HG03135 (cell line): ENCODE results near the gene HS6ST3.
"Not testable (repeated sequence)": the region's sequence is repeated elsewhere in the genome, so short reads cannot be mapped to it uniquely, and the experiment has no call there.

Experiments
- ATAC-seq: cut with Tn5 transposase; IDR thresholded peaks from one replicate; pipeline ENCODE4 v1.9.1; 2021; ENCODE audit warnings: mild to moderate bottlenecking, moderate library complexity; ENCODE audit not compliant: unreplicated experiment

The HS6ST3 gene

DNA sequence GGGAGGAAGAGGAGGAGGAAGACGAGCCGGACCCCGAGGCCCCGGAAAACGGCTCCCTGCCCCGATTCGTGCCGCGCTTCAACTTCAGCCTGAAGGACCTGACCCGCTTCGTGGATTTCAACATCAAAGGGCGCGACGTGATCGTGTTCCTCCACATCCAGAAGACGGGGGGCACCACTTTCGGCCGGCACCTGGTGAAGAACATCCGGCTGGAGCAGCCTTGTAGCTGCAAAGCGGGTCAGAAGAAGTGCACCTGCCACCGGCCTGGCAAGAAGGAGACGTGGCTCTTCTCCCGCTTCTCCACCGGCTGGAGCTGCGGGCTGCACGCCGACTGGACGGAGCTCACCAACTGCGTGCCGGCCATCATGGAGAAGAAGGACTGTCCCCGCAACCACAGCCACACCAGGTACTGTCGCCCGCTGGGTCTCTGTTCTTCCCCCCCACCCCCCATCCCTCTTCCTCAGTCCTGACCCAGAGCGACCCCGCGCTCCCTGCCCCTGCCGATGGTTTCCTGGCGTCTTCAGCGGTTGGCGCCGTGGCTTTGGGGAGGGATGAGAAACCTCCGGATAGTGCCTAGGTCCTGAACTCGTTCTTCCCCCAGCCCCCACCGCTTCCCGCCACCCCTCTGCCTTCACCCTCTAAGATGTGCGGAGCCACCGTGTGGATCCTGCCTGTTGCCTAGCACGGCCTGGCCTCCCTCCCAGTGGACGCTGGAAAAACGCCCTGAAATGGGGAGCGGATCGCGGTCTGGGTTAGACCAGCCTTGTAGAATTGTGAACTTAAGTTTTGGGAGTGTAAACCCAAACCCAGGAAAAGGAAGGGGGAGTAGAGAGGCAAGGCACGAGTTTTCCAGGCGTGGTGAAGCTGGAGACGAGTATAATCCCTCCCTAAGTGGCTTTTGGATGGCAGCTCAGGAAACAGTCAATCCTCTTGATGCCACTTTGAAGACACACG, 1.5 kb downstream of the HS6ST3 start:
- ATAC-seq, result no peak

DNA sequence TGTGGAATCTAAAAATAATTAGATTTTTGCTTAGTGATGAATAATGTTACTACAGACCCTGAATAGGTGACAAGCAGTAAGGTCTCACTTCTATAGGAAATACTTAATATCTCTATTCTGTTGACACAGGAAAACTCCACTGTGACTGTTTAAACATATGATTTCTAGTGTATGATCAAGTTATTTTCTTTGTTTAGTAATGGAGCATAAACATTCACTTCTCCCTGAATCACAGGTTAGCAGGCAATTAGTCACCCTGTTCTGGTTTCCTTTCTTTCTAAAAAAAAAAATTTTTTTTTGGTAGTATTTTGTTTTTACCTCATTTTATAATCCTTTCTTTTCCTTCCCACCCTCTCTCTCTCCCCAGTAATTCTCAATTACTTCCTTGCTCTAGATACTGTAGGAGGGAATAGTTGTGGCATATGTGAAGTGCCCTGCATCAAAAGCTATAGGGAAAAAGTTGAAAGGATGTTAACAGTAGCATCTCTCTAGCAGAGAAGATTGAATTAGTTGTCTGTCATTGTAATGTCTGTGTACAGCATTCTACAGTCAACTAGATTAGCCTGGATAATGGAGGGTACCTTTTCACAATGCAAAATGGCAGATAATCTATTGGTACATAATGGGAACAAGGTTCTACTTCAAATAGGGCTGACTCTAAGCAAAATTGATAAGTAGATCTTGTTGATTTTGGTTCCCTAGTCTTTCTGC, 3.5 kb downstream of the HS6ST3 start:
- no peak for ATAC-seq

DNA sequence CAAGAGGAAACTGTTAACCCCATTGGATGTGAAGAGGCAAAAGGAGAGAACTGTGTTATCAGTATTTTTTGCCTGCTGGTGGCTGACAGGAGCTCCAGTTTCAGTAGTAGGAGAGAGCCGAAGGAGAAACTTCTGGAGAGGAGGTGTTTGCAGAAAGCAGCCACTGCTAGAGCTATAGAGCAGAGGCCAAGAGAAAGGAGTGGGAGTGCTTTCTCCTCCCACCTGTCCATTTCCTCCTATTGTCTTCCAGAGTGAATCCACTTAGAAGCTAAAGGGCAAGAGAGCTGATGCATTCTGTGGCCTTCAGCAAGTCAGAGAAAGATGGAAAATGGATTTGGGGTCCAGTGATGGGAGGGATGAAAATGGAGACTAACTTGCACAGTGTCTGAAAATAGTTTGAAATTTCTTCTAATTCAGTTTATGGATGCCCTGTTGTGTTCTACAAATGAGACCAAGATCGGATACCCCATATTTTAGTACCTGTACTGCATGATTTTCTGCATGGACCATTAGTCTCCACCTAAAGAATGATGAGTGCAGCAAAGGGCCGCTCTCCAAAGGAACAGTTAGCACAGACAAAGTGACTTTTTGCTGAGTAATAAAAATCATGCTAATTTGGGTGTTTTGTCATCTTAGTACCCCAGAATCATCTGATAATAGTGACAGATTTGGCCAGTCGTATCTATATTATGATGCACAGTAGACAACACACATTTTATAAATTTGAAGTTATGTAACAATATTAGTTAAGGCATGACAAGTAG, 10.7 kb downstream of the HS6ST3 start:
- ATAC-seq, result no peak

DNA sequence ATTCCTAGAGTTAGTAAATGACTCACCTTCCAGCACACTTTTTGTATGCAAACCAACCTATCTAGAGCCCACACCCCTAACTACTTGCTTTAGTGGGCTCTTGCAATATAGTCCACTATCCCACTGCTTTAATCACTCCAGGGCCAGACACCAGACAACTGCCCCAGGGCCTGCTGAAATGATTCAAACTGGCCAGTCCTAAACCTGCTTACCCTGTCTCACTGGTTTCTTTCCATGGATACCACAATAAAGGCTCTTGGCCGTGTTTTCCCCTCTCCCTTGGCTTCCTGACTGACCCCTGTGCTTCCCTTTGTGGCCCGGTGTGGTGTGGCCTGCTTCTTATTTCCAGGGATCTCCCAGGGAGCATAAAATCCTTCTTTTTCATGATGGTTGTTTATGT, 14.6 kb downstream of the HS6ST3 start:
- no peak for ATAC-seq

DNA sequence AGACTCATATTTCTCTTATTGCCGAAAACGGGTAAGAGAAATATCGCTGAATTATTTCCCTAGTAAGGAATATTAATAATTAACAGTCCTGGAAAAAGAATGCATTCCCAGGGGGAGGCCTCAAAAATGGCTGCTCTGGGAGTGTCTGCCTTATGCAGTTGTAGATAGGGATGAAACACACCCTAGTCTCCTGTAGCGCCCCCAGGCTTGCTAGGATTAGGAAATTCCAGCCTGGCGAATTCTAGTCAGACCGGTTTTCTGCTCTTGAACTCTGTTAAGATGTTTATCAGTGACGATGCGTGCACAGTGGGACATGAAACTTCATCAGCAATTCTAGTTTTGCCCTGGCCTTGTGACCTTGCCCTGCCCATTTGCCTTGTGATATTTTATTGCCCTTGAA, 18.2 kb downstream of the HS6ST3 start:
- ATAC-seq, result not testable (repeated sequence)

DNA sequence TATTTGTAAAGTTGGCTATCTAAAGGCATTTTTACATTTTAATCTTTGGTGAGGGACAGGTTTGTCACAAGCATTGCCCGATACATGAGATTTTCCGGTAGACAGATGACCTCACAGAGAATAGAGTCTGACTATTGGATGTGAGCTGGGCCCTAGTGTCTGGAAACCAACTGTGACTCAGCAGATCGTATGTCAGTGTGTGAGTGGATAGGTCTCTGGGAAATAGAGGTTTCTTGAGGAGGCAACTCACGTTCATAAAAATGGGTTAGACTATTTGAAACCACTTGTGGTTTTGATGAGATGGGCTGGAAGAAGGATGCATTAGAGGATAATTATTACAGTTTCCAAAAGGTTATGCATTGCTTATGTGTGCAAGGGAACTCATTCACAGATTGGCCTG, 19.2 kb downstream of the HS6ST3 start:
- no peak for ATAC-seq

DNA sequence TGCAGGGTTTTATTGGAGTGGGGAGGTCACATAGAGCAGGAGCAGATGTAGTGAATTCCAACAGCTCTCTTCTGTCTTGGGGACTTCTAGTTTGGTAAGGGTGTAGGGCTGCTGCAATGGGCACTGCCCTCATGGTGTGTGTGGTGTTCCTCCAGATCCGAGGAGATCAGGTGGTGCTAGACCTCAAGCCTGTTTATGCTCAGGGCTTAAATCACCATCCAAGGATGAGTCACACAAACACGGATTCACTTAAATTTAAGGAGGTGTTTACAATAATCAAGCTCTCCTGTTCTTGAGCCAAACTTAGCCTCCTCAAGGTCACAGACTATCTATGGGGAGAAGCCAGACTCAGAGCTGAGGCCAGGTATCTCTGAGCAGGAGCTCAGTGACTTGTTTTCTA, 23.0 kb downstream of the HS6ST3 start:
- ATAC-seq, result no peak

DNA sequence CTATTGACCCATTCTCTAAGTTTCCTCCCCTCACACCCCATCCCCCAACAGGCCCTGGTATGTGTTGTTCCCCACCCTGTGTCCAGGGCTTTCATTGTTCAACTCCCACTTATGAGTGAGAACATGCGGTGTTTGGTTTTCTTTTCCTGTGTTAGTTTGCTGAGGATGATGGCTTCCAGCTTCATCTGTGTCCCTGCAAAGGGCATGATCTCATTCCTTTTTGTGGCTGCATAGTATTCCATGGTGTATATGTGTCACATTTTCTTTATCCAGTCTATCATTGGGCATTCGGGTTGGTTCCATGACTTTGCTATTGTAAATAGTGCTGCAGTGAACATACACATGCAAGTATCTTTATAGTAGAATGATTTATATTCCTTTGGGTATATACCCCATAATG, 25.5 kb downstream of the HS6ST3 start:
- ATAC-seq, result not testable (repeated sequence)

DNA sequence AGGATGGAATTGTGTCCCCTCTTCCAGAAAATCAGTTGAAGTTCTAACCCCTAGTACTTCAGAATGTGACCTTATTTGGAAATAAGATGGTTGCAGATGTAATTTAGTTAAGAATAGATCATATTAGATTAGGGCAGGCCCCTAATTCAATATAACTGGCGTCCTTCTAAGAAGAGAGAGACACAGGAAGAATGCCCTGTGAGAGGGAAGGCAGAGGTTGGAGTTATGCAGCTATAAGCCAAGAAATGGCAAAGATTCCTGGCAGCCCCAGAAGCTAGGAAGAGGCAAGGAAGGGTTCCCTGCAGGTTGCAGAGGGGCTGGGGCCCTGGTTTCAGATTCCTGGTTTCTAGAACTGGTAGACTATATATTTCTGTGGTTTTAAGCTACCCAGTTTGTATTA, 30.0 kb downstream of the HS6ST3 start:
- ATAC-seq, result no peak

DNA sequence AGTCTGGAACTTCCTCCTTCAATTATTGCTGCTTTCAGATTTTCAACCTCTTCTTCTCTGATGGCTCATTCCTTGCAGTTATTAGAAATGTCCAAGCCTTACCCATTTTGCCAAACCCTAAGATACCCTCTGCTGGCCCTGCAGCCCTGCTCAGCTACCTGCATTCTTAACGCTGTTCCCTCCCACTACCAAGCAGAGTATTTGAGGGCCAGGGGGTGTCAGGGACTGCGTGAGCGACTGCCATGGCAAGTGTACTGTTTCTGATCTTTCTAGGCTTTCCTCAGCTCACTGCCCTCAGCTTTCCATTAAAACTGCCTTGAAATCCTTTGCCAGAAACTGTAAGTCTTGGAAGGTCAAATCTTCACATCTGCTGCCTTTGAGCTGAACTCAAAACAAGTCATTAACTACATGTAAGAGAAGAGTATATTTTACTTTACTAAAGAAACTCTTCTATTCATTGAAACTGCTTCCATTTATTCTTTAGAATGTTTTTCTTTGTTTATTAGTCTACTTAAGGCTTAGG, 41.0 kb downstream of the HS6ST3 start:
- ATAC-seq, result no peak

DNA sequence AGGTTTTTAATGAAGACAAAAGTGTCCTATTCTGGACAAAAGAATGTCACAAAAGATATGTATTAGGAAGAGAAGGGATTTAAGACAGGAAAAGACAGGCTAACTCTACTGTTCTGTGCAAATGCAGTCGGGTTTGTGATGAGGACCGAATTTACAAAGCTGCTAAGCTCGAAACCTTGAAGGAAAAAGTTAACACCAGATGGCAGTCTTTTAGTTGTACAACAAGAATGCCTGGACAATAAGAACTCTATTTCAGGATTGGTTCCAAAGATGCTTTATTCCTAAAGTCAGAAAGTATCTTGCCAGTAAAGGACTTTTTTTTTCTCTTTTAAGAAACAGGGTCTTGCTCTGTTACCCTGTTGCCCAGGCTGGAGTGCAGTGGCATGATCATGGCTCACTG, 51.1 kb downstream of the HS6ST3 start:
- ATAC-seq, result no peak

DNA sequence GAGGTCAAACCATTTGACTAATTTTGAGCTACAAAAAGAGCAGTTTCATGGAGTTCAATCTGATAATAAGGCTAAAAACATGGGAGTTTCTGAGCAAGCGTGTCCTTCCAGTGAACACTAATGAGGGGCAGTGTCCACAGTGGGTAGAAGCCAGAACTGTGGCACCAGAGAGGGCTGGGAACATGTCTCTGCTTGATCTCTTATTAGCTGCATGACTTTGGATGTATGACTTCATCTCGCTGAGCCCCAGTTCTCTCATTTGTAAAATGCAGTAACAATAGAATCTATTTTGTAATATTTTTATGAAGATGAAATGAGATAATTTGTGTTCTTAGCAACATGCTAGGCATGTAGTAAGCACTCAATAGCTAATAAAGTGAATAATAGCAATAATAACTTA, 69.8 kb downstream of the HS6ST3 start:
- ATAC-seq, result no peak

DNA sequence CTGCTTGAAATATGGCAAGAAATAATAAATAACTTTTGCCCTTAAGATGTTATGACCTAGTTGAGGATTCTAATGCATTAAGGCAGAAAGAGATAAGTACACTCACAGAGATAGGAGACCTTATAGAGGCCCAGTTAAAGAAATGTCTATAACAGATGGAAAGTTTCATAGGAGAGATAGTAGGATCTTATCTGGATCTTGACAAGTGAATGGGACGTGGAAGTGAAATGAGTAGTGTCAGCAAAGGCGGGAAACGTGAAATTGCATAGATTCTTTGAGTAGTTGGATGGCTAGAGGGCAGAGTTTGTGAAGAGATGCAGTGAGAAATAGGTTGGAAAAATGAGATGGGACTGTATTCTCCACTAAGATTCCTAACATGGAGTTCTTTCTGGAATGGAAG, 71.2 kb downstream of the HS6ST3 start:
- no peak for ATAC-seq

DNA sequence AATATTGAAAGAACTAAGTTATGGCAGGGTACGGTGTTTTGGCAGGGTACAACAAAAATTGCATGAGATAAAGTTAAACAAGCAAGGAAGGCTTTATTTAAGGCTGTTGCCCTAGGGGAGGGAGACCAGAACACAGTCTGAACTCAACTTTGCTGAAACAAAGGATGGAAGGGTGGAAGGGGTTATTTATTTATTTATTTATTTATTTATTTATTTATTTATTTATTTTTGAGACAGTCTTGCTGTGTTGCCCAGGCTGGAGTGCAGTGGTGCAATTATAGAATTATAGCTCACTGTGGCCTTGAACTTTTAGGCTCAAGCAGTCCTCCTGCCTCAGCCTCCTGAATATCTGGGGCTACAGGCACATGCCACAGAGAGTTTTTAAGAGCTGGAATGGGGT, 75.9 kb downstream of the HS6ST3 start:
- ATAC-seq, result no peak

DNA sequence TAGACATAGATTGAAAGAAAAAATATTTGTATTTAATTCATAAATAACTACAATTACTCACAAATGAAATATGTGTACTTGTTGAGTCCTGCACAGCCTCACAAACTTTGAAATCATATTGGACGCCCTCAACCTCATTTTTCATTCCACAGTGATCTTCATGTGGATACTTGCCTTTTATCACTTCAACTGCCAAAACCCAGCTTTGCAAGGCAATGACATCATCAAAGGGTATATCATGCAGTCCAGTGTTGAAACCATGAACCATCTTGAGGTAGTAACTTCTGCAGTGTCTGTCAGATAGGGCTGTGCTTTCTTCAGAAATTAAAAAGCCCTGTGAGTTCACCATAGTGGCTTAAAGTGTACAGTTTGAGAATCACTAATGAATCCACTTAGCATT, 82.2 kb downstream of the HS6ST3 start:
- no peak for ATAC-seq

DNA sequence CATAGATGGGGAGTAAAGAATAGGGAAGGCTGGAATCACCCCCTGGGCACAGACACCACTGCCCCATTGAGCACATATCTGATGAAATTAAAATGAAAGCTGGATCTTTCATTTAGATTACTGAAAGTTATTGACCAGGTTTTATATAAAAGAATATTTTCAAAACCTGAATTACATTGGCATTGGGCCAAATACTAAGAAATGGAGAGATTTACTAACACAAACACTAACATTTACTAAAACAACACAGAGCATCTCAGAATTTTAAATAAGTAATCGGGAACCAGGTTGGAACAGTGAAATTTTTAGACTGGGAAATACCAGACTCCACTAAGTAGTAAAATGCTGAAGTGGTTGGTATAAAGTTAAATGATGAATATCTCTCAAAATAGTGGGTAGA, 88.9 kb downstream of the HS6ST3 start:
- no peak for ATAC-seq

DNA sequence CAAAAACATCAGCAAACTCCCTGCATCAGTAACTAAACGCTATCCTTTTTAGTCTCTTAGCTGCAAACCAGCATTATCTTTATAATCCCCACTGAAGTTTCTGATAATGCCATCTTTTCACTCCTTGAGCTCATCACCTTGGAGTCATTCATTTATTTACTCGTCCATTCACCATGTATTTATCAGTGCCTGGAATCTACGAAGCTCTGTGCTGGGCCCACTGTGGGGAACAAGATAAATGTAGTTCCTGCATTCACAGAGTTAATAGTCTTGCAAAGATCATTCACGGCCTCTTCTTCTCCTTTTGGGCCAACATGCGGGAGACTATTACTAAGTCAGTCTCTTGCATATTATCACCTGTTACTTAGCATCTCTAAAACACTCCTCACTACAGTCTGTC, 89.4 kb downstream of the HS6ST3 start:
- ATAC-seq, result no peak

DNA sequence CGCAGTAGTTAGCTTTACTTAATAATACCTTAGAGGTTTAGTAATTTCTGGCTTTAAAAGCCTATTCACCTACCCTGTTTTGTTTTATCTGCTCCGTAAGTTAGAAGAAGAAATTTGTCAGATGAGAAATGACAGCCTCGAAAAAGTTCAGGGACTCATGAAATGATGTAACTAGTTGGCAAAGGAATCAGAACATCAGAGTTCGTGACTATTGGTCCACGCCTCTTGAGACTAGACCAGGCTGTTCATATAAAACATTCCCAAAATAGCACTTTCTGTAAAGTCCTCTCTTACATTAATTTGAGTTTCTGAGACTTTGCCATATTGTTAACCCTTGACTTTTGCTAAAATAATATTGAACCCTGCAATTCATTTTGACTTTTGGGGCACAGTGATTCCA, 92.0 kb downstream of the HS6ST3 start:
- no peak for ATAC-seq

DNA sequence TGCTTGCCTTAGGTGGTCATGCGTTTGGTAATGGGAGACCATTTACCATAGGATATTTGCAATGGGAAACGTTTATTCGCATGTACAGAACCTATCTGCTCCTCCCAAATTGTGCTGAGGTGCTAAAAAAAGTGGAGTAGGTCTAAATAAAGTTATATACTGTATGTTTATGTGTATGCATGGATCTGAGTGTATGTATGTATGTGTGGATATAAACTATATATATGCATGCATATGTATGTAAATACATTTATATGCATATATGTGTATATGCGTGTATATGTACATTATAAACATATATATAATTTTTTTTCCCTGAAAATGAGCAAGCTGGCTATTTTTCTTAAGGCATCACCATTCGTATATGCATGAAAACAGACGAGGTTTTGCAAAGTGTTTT, 95.9 kb downstream of the HS6ST3 start:
- no peak for ATAC-seq

DNA sequence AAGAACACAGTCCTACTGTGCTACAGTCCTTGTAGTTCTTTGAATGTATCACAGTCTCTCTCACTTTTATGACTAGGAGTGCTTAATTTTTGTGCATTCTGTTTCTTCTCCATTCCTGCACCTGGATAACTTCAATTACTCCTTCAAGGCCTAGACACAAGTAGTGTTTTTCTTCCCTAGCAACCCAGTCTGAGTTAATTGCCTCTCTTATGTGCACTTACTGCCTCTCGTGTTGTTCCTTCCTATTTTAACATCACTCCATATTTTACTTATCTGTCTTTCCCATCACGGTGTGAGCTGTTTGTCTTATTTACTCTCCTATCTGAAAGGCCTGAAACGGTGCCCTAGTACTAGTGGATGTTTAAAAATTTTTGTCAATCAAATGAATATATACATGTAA, 101.5 kb downstream of the HS6ST3 start:
- no peak for ATAC-seq

DNA sequence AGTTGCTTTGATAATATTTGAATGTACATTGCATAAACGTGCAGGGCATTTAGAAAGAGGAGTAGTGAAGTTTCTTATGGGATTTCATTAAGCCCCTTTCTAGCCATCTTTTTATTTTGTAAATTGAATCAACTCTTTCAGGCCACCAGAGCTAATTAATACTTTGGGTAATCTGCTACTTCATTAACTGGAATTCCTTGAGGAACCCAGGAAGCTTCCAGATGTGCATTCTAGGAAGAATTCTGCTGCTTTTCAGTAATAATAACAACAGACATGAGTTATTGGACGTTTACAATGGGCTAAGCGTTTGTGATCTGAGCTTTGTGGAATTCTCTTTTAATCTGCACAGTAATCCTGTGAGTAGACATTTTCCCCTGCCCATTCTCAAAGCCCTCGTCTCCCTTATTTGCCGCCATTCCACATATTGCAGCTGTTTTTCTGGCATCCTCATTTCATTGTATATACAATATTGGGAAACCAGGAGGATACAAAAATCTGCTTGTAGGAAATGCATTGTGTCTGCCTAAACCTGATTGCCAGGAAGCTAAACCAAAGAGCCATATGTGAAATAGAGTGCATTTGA, 103.9 kb downstream of the HS6ST3 start:
- ATAC-seq, result no peak
